ENCODE results near the gene SH3D21. TPM values are rescaled to one million over a fixed set of nuclear protein-coding genes. Genes with fewer than 3 reads are reported as not detected.

SH3D21 gene
- polyA plus RNA-seq, 1 donor from 2014 or later, result 2.6 TPM

- Histone ChIP-seq H3F3A (ENCODE audit: insufficient read depth, low read length, poor library complexity, severe bottlenecking) (no peaks in the 10 kb centered on the region), H3K9ac (ENCODE audit: low read length) (no peak overlapping the region), H3K9me3 (ENCODE audit: low read length) (no peaks in the 10 kb centered on the region), H4K20me1 (ENCODE audit: insufficient read depth) (no peaks in the 10 kb centered on the region), H3K4me3 (ENCODE audit: low read length) (no peak overlapping the region), H3K27ac (ENCODE audit: low read length) (no peak overlapping the region), H3K36me3 (ENCODE audit: insufficient read depth, low read length) (no peaks in the 10 kb centered on the region), H3K27me3 (ENCODE audit: insufficient read depth, low read depth, low read length) (no peaks in the 10 kb centered on the region), H2AFZ (ENCODE audit: low read depth, low read length) (no peak overlapping the region), H3K79me2 (replicated peaks; ENCODE audit: insufficient read depth, low read length) (no peaks in the 10 kb centered on the region), H3K9me2 (ENCODE audit: insufficient read depth, low read length) (no peaks in the 10 kb centered on the region), H3K4me2 (ENCODE audit: low read length) (no peak overlapping the region)
- TF ChIP-seq POLR2AphosphoS5 (IDR thresholded peaks at IDR 0.05) (no peak), REST (IDR thresholded peaks at IDR 0.05; ENCODE audit: borderline replicate concordance) (no peak), EZH2 (IDR thresholded peaks at IDR 0.05; ENCODE audit: borderline replicate concordance, insufficient read depth, low read length, poor library complexity, severe bottlenecking) (no peak), MXI1 (conservative IDR thresholded peaks at IDR 0.05; ENCODE audit: poor library complexity, severe bottlenecking) (no peak), CTCF (IDR thresholded peaks at IDR 0.05; ENCODE audit: poor library complexity, severe bottlenecking) (no peak), RAD21 (conservative IDR thresholded peaks at IDR 0.05) (no peak), TAF1 (IDR thresholded peaks at IDR 0.05; ENCODE audit: low read depth) (no peak), SMC3 (conservative IDR thresholded peaks at IDR 0.05; ENCODE audit: poor library complexity) (no peak)
Observed at GRCh38 chr1:36304521-36304920, 1.6 kb upstream of the SH3D21 start.

GRCh38 chr1:36304970-36305914 is 926 bp upstream of the SH3D21 start:
- Histone ChIP-seq H3K9me2 (ENCODE audit: insufficient read depth, low read length) (no peaks in the 10 kb centered on the region), H3K9ac (ENCODE audit: low read length) (no peak overlapping the region), H4K20me1 (ENCODE audit: insufficient read depth) (no peaks in the 10 kb centered on the region), H3K79me2 (replicated peaks; ENCODE audit: insufficient read depth, low read length) (no peaks in the 10 kb centered on the region), H3K27ac (ENCODE audit: low read length) (no peak overlapping the region), H3F3A (ENCODE audit: insufficient read depth, low read length, poor library complexity, severe bottlenecking) (no peaks in the 10 kb centered on the region), H3K9me3 (ENCODE audit: low read length) (no peaks in the 10 kb centered on the region), H2AFZ (ENCODE audit: low read depth, low read length) (no peak overlapping the region), H3K4me2 (ENCODE audit: low read length) (no peak overlapping the region), H3K36me3 (ENCODE audit: insufficient read depth, low read length) (no peaks in the 10 kb centered on the region), H3K4me3 (ENCODE audit: low read length) (no peak overlapping the region), H3K27me3 (ENCODE audit: insufficient read depth, low read depth, low read length) (no peaks in the 10 kb centered on the region)
- no peak for TF ChIP-seq POLR2AphosphoS5 (IDR thresholded peaks at IDR 0.05)
- TF ChIP-seq EZH2 (IDR thresholded peaks at IDR 0.05; ENCODE audit: borderline replicate concordance, insufficient read depth, low read length, poor library complexity, severe bottlenecking), result no peak
- no peak for TF ChIP-seq MXI1 (conservative IDR thresholded peaks at IDR 0.05; ENCODE audit: poor library complexity, severe bottlenecking)
- TF ChIP-seq CTCF (IDR thresholded peaks at IDR 0.05; ENCODE audit: poor library complexity, severe bottlenecking), result no peak
- no peak for TF ChIP-seq TAF1 (IDR thresholded peaks at IDR 0.05; ENCODE audit: low read depth)
- TF ChIP-seq EP300 (conservative IDR thresholded peaks at IDR 0.05; ENCODE audit: poor library complexity, severe bottlenecking), result no peak
- TF ChIP-seq RAD21 (conservative IDR thresholded peaks at IDR 0.05), result no peak
- no peak for TF ChIP-seq REST (IDR thresholded peaks at IDR 0.05; ENCODE audit: borderline replicate concordance)
- no peak for TF ChIP-seq SMC3 (conservative IDR thresholded peaks at IDR 0.05; ENCODE audit: poor library complexity)

All from neural cell (in vitro differentiated cells).